ENCODE data around the gene LLGL2.

- no peak for TF ChIP-seq POLR2AphosphoS5 (IDR thresholded peaks at IDR 0.05; ENCODE audit: low read depth, low read length)
- no peak for TF ChIP-seq SIN3A (IDR thresholded peaks at IDR 0.05; ENCODE audit: borderline replicate concordance, insufficient read depth, low read length)
These were observed 46.4 kb downstream of the LLGL2 start for GRCh38 chr17:75571885-75572215.

Data from PFSK-1 (cell line).